SK-N-SH (cell line): ENCODE measurements around the gene SLC14A1.

Source experiments
- CTCF ChIP-seq: fragments of 200-600 bp; sonication (generic); IDR thresholded peaks from 2 replicates; pipeline ENCODE4 v1.6.1; 2017; ENCODE audit warnings: antibody characterized with exemption, mild to moderate bottlenecking, moderate library complexity
- NRF1 ChIP-seq: IDR thresholded peaks from 2 replicates; pipeline ENCODE4 v1.6.1; 2012; ENCODE audit warnings: low read depth, mild to moderate bottlenecking, low read length
- POLR2AphosphoS5 ChIP-seq: IDR thresholded peaks from 2 replicates; pipeline ENCODE4 v1.6.1; 2012; ENCODE audit warnings: low read depth, low read length
- SIN3A ChIP-seq: IDR thresholded peaks from 2 replicates; pipeline ENCODE4 v1.6.1; 2012; ENCODE audit warnings: low read depth, mild to moderate bottlenecking, low read length, moderate library complexity, borderline replicate concordance

- TF ChIP-seq POLR2AphosphoS5, result no peak
- TF ChIP-seq CTCF, result no peak
- no peak for TF ChIP-seq SIN3A
- TF ChIP-seq NRF1, result no peak
These were observed 26.1 kb downstream of the SLC14A1 start for GRCh38 chr18:45749918-45750689.
